GM19099 (cell line): ENCODE results near the gene STEAP4.

Source experiments
- POLR2A ChIP-seq: IDR thresholded peaks from 3 replicates; pipeline ENCODE4 v1.6.1; 2011; ENCODE audit warnings: low read depth; ENCODE audit not compliant: insufficient read length; ENCODE audit errors: extremely low read depth

STEAP4 gene

DNA sequence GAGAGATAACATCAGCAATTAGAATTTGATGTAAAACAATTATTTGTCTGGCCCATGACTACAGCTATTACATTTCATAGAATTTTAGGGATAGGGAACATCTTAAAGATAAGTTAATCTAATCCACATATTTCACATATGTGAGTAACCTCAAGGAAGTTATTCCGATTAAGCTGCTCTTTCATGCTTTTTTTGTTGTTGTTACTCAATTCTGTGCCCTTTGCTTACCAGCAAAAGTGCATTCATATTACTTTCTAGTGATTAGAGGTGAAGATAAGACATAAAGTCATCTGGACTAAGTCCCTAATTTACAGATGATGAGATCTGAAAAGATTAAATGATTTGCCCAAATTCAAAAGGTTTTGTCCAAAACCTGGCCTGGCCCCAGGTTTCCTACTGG lies 46.0 kb downstream of the STEAP4 start:
- TF ChIP-seq POLR2A: no peak

DNA sequence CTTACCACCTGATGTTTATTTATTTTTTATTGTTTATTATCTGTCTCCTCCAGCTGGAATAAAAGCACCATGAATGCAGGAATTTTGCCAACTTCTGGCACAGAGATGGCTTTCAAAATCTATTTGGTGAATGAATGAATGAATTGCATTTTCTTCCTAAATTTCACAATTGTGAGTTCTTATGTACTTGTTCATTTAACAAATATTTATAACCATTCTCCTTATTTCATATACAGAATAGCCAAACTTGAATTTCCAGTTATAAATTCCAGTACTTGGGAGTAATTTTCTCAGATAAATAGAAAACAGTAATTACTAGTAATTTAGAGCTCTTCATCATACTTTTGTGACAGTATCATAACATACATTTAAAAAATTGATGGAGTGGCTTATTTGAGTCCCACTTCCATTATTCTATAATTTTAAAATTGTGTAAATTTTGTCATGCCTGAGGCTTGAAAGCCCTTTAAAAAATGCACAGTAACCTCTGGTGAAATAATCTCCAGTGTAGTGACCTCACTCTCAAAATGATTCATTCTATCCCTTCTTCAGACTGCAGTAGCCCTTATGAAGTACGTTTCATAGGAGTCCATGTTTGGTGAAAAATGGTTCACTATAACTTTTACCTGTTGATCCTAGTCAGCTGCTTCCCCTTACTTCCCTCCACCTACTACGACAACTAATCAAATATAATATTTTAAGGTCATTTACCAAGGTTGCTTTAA lies 46.9 kb downstream of the STEAP4 start:
- no peak for TF ChIP-seq POLR2A

- no peak for TF ChIP-seq POLR2A
These were observed 49.8 kb downstream of the STEAP4 start for GRCh38 chr7:88256906-88257305.

DNA sequence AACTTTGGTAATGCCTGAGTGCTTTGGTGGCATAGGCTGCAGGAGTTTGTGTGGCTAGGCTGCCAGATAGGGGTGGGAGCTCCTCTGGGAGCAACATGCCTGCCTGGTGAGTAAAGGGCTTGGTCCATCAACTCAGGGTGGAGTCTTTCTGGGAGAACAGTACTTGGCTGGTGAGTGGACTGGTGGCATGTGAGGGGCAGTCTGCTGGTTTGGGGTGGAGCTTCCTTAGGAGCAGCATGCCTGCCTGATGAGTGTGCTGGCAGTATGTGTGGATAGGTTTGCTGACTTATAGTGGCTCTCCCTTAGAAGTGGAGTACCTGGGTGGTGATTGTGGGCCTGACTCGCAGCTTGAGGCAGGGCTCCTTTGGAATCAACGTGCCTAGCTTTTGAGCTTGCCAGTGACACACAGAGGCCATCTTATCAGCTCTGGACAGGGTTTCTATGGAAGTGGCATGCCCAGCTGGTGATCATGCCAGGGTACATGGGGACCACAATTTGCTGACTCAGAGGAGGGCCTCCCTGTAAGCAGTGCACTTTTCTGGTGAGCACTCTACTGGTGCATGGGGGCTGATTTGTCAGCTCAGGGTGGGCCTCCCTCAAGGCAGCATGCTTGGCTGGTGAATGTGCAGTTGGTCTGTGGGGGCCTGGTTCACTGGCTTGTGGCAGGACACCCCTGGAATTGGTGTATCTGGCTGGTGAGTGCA lies 51.8 kb downstream of the STEAP4 start:
- no peak for TF ChIP-seq POLR2A

DNA sequence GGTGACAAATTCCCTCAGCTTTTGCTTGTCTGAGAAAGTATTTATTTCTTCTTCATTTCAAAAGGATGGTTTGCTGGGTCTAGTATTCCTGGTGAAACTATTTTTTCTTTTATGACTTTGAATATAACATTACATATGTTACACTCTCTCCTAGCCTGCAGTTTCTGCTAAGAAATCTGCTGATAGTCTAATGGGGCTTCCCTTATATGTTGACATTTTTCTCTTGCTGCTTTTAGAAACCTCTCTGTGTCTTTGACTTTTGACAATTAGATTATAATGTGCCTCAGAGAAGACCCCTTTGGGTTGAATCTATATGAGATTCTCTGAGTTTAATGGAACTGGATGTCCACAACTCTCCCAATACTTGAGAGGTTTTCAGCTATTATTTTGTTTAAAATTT lies 53.1 kb downstream of the STEAP4 start:
- no peak for TF ChIP-seq POLR2A

DNA sequence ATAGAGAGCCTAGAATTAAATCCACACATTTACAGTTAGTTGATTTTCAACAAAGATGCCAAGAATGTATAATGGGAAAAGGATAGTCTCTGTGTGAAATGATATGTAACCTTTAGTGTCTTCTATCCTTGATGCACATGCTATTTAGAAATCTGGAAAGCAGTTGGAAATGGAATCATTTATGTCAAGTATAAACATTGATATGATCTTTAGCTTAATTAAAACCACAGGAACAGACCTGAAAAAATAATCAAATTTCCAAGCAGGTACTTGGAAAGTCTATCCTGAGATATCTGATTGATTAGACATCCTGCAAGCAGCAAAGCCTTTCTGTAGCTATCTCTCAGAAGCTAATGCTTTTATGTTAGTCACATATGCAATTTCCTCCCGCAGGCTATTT lies 62.4 kb downstream of the STEAP4 start:
- TF ChIP-seq POLR2A: no peak

DNA sequence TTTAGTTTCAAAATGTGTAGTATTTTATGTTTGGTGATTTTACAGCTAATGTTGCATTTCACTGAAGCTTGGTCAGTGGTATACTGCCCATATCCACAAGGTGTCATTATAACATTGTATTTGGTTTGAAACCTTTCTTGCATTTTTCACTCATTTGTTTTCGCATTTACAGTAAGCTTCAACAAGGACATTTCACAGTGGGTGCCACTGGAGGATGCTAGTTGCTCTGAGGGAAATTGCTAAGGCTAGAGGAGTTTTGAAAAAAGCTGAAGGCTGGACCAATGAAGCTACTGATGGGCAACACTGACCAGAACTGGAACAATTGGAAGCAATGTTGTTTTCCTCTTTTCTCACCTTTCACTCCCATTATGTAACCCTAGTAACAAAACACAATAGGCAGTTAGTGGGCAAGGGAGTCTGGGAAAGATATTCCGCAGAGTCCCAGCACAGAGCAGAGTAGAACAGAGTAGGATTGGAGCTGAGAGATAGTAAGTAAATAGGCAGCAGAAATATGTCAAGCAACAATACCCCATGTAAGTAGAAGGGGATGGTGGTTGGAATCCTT lies 63.3 kb downstream of the STEAP4 start:
- no peak for TF ChIP-seq POLR2A

- no peak for TF ChIP-seq POLR2A
These were observed 66.8 kb downstream of the STEAP4 start for GRCh38 chr7:88239852-88240251.

- TF ChIP-seq POLR2A: no peak
These were observed 72.9 kb downstream of the STEAP4 start for GRCh38 chr7:88233828-88234227.

DNA sequence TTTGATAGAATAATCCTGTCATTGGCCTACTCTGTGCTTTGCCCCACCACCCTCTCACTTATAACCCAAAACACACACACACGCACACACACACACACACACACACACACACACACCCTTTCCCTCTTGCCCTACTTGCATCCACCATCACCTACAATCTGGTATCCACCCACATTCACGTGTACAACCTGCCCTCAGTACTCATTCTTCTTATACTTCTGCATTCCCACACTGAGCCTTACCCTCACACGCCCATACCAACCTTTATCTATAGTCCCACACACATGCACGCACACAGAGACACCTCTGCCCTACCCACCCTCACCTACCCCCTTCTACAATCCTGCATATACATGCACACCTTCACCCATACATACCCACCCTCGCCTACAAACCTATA lies 76.0 kb downstream of the STEAP4 start:
- TF ChIP-seq POLR2A: no peak

GRCh38 chr7:88229302-88229995 lies 77.2 kb downstream of the STEAP4 start:
- TF ChIP-seq POLR2A: no peak

DNA sequence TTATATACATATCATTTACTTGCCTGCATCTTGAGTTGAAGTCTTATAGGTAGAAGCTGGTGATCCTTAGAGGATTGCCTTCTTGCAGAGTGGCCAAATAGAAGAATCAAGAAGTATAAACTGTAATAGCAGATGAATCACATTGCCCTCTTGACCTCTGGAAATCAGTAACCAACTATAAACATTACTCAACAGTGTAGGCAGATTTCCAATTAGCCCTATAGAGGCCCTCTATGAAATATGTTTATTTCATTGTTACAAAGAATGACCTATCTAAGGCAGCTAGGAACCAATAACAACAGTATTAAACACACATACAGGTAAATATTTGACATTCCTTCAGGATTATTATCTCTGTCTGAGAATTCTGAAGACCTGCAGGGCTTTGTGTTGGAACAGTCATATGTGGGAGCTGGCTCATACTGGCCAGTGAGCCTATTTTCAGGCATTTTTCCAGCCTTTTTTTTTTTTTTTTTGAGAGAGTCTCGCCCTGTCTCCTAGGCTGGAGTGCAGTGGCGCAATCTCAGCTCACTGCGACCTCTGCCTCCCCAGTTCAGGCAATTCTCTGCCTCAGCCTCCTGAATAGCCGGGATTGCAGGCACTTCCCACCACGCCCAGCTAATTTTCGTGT lies 79.7 kb downstream of the STEAP4 start:
- TF ChIP-seq POLR2A: no peak

DNA sequence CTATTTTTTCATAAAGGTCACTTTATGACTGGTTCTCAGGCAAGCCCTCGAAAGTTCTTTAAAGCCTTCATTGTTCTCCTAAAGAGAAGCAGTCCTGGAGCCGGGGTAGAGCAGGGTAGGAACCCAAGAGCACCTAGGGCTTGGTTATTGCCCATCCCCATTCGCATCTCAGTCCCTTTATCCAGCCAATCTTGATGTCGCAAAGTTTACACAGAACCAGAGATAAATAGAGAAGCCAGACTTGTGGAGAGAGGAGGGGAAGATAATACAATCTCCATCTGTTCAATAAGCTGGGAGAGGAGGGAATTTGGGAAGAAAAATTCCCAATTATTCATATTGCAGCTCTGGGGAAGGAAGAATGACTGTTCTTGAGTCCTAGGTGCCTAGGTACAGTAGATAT lies 80.5 kb downstream of the STEAP4 start:
- TF ChIP-seq POLR2A: no peak

- no peak for TF ChIP-seq POLR2A
These were observed 82.0 kb downstream of the STEAP4 start for GRCh38 chr7:88224601-88225275.

DNA sequence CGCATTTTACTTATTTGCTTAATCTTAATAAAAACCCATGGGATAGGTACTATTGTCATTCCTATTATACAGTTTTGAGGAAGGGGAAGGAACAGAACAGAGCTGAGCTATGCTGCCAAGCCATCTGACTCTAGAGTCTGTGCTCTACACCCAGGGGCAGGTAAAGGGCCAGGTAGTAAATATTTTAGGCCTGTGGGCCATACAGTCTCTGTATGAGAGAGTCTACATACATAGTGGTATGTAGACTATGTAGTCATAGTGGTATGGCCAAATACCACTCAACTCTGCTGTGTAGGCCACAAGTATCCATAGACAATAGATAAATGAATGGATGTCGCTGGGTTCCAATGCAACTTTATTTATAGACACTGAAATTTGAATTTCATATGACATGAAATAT lies 83.4 kb downstream of the STEAP4 start:
- TF ChIP-seq POLR2A: no peak
